Activated CD8-positive, alpha-beta memory T cell treated with anti-CD3 and anti-CD28 coated beads, Interleukin-2, amount 50 U/mL, for 1 hour (primary cell): ENCODE results near the gene SWT1.
"Not testable (repeated sequence)": the region's sequence is repeated elsewhere in the genome, so short reads cannot be mapped to it uniquely, and the experiment has no call there.

Source experiments
- DNase-seq: peaks from one replicate; pipeline ENCODE4 v3.0.0-alpha.2; 2020; ENCODE audit errors: extremely low read depth

Gene SWT1

DNA sequence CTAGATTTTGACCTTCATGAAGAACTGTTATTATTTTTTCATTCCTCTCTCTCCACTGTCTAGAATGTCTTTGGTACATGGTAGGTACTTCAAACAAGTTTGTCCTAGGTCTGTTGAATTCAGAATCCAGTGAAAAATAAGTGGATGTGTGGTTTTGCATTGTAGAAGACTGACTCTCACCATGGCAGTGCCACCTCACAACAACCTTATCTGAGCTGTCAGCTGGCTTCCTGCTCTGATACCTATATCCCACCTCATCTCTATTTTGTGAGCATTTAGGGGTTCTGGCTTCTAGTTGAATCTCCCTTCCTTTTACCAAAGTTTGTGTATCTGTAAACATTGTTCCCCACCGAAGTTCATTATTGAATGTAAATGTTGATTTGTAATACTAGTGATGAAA, 9.1 kb downstream of the SWT1 start:
- no peak for DNase-seq

- no peak for DNase-seq
Observed at GRCh38 chr1:185170291-185170848, 13.4 kb downstream of the SWT1 start.

GRCh38 chr1:185193756-185194155, 36.8 kb downstream of the SWT1 start:
- no peak for DNase-seq

- not testable (repeated sequence) for DNase-seq
Observed at GRCh38 chr1:185198712-185199111, 41.7 kb downstream of the SWT1 start.

DNA sequence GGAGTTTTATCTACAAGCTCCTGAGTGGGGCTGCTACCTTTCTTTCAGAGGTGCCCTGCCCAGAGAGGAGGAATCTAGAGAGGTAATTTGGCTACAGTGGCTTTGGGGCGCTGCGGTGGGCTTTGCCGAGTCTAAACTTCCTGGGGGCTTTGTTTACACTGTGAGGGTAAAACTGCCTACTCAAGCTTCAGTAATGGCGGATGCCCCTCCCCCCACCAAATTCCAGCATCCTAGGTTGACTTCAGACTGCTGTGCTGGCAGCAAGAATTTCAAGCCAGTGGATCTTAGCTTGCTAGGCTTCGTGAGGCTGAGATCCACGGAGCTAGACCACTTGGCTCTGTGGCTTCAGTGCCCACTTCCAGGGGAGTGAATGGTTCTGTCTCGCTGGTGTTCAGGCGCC, 43.9 kb downstream of the SWT1 start:
- no peak for DNase-seq

- no peak for DNase-seq
Observed at GRCh38 chr1:185207170-185207569, 50.2 kb downstream of the SWT1 start.

DNA sequence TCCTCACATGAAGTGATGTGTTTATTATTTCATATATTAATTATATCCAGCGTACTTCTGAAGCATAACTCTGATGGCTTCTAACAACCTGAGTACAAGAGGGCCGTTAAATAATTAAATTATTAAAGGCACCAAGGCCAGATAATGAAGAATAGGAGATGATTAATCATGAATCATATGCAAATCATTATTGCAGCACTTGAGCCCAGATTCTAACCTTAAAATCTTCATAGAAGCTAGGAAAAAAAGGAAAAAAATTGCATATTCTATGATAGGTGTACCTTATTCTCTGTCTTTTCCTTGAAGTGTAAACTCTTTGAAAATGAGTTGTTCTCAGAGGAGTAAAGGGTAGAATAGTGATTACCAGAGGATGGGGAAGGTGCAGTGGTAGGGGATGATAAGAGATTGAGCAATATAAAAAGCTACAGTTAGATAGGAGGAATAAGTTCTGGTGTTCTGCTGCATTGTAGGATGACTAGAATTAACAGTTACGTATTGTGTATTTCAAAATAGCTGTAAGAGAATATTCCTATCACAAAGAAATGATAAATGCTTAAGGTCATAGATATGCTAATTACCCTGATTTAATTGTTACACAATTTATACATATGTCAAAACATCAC, 51.1 kb downstream of the SWT1 start:
- no peak for DNase-seq

DNA sequence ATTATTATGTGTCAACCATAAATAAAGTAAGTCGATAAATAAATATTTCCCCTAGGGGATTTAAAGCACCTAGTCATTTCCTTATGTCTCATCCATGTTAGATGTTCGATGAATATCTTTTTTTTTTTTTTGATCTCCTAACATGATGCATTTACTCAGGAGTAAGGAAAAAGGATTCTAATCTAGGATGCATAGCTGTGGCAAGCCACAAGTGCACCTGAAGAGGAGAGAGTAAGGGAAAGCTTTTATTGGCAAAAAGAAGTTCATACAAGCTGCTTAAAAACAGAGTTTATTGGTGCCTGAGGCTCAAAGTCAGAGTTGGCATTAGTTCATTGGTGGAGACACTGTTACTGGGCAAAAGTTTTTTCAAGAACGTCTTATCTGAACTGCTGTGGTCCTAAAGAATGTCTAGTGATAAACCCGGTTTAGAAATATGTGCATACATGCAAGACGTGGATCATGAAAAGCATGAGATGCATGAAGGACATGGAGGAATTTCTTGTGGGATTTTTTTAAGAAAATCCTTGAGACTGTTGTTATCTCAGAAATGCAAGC, 51.7 kb downstream of the SWT1 start:
- no peak for DNase-seq

DNA sequence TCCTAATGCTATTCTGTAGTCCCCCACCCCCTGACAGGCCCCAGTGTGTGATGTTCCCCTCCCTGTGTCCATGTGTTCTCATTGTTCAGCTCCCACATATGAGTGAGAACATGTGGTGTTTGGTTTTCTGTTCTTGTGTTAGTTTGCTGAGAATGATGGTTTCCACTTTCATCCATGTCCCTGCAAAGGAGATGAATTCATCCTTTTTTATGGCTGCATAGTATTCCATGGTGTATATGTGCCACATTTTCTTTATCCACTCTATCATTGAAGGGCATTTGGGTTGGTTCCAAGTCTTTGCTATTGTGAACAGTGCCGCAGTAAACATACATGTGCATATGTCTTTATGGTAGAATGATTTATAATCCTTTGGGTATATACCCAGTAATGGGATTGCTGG, 52.4 kb downstream of the SWT1 start:
- DNase-seq, result not testable (repeated sequence)

DNA sequence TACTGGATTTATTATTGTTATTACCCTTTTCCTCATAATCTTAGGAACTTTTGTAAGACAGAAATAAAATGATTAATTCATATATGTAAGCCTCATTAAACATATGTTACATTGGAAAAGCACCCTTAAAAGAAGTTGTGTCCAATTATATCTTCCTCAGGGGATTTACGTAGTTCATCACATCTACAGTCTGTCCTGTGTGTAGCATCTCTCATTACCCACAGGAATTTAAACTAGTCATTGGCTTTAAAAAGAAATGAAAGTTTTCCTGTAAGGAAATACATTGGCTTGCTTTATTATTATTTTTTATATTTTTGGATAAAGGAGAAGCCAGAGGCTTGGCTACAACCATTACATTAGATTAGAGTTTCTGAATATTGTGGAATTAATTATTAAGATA, 56.1 kb downstream of the SWT1 start:
- DNase-seq, result no peak

DNA sequence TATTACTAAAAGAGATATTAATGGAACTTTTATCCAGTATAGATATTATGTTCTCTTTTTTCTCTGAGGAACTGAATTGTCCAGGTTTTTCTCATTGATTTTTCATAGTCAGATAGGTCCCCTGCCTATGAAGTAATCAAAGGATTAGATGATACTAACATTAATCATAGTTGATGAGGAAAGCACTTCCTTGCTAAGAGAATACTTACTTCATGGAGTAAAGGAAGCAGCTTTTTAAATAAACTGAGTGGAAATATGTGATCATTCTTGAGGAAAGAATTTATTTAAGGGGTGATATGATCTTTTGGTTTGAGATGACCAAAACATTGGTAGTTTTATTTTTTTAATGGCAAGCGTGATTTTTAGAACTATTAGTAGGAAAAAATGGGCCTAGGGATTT, 58.9 kb downstream of the SWT1 start:
- DNase-seq, result no peak

DNA sequence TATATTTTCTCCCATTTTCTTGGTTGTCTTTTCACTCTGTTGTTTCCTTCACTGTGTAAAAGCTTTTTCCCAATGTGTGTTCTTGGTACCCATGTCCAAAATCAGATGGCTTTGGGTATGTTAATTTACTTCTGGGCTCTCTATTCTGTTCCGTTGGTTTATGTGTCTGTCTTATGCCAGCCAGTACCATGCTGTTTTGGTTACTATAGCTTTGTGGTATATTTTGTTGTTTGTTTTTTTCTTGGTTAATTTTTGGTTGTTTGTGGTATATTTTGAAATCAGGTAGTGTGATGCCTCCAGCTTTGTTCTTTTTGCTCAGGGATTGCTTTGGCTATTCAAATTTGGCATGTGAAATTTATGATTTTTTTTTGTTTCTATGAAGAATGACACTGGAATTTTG, 67.2 kb downstream of the SWT1 start:
- no peak for DNase-seq

DNA sequence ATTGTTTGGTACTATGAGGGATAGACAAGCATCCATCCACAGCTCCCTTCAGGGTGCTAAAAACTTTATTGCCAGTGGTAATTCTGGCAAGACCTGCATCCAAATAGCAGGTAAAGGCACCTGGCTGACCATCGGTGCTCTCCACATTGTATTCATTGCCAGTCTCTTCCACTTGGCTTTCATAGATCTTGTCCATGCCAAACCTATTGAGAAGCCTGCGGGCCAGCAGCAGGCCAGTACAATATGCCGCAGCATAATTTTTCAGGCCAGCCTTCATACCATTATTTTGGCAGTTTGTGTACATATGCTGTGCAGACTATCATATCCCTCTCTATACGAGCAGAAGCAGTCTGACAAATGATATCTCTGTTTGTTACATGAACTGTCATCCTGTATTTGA, 70.2 kb downstream of the SWT1 start:
- DNase-seq, result no peak

DNA sequence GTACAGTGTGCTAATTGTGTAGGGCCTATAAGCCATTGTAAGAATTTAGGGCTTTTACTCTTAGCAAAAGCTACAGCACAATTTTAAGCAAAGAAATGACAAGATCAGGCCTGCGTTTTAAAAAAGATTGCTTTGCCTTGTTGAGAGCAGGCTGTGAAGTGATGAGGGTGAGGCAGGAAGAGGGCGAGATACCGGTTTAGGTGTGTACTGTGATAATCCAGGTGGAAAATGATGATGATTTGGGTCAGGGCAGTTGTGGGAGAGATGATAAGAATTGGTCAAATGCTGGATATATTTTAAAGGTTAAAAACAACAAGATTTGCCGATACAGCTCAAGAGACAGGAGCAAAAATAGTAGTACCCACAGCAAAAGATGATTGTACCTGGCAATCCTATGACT, 72.0 kb downstream of the SWT1 start:
- DNase-seq, result no peak

DNA sequence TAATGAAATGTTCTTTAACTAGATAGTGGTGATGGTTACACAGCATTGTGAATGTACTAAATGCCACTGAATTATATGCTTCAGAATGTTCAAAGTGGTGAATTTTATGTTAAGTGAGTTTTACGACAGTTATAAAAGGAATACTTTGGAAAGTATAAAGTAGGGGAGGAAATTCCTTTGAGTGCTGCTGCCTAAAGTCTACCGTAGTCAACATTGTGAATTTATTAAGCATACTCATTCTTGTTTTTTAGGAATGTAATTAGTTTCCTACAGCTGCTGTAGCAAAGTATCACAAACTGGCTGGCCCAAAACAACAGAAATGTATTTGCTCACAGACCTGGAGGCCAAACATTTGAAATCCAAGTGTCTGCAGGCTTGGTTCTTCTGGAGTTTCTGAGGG, 73.0 kb downstream of the SWT1 start:
- DNase-seq, result no peak

GRCh38 chr1:185232874-185233273, 75.9 kb downstream of the SWT1 start:
- no peak for DNase-seq

- not testable (repeated sequence) for DNase-seq
Observed at GRCh38 chr1:185234183-185234582, 77.2 kb downstream of the SWT1 start.

- not testable (repeated sequence) for DNase-seq
Observed at GRCh38 chr1:185237176-185237575, 80.2 kb downstream of the SWT1 start.

DNA sequence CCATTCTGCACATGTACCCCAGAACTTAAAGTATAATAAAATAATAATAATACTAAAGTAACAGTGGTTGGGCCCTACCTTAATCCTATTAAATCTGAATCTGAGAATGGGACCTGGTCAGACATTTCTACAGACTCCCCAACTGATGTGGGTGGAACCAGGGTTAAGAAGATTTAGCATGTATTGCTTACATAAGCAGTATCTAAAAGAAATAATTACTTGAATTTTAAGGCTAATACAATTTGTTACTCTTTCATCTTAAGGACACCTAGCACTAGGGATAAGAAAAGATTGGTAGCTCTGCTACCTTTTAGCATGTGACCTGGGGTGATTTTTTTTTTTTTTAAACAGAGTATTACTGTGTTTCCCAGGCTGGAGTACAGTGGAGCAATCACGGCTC, 80.7 kb downstream of the SWT1 start:
- no peak for DNase-seq

DNA sequence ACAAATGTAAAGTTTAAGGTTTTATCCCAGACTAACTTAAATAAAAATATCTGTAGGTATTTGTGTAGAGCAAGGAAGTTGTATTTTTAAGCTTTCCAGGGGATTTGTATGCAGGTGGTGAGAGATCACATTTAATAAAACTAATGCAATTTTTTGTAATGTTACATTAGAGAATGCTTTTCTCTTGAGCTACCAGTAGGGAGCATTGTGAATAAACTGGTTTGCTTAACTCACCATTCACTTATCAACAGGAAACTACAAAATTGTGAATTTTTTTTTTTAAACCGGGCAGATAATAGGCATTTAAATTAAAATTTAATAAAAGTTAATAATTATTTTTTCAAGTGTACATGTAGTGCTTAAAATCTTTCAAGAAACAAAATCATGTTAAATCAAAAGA, 81.5 kb downstream of the SWT1 start:
- DNase-seq, result no peak

DNA sequence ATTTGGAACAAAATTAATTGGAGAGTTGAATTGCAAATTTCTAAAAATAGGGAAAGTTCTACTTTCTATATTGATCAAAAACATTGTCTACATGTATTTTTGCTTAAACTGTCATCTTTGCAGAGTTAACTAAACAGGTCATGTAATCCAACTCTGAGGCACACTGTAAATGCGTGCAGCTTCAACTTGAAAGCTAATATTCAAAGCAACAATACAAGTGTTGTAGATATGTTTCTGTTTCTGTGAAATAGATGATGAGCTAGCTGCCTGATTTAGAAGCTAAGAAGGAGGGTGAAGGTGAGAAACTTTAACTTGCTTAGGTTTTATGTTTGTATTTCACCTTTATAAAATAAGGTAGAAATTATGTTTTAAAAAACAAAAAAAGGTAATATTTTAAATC, 82.9 kb downstream of the SWT1 start:
- DNase-seq, result no peak

DNA sequence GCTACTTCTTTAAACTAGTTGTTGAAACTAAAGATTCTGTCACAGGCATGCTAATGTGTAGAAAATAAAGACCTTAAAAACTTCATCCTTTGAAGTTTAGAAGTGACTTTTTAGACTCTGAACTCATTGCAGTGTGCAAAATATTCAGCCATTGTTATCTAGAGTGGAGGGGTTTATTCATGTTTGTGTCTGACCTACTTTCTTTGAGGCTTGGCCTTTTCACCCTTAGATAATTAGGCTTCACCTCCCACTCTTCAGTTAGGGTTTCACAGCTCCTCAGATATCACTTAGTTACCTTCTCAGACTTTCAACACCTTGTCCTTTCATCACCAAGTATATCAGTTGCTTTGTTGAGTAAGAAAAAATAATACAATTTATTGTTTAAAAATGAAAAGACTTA, 84.2 kb downstream of the SWT1 start:
- no peak for DNase-seq

- no peak for DNase-seq
Observed at GRCh38 chr1:185244015-185244747, 87.2 kb downstream of the SWT1 start.
